G401.6 (cell line): ENCODE results near the gene NPAT.

ENCODE experiments used
- FAIRE-seq: peaks from 2 replicates; lab custom pipeline; 2012; peaks lifted over from hg19 to GRCh38; lab: Jason Lieb, UNC

Gene NPAT

GRCh38 chr11:108222574-108223347 is at the start of gene NPAT, which contains the start of gene ATM:
NPAT (minus strand) TSS chr11:108222638; CDS start chr11:108222536, 102 bp downstream.
ATM (plus strand) TSS chr11:108223067; CDS start chr11:108227625, 4,558 bp downstream.
- peak; percentile 99 for FAIRE-seq

- no peak for FAIRE-seq
These were observed 47.1 kb upstream of the NPAT start for GRCh38 chr11:108269583-108269982.

GRCh38 chr11:108253176-108253575 is 30.7 kb upstream of the NPAT start:
- no peak for FAIRE-seq

GRCh38 chr11:108246885-108247284 is 24.4 kb upstream of the NPAT start:
- FAIRE-seq, result no peak

GRCh38 chr11:108246308-108246707 is 23.9 kb upstream of the NPAT start:
- FAIRE-seq, result no peak

- no peak for FAIRE-seq
These were observed 20.0 kb upstream of the NPAT start for GRCh38 chr11:108242422-108242821.

GRCh38 chr11:108241330-108242037 is 19.0 kb upstream of the NPAT start:
- FAIRE-seq, result no peak

- no peak for FAIRE-seq
These were observed 16.6 kb upstream of the NPAT start for GRCh38 chr11:108239076-108239475.

- no peak for FAIRE-seq
These were observed 14.6 kb upstream of the NPAT start for GRCh38 chr11:108237058-108237481.

GRCh38 chr11:108235633-108236032 is 13.2 kb upstream of the NPAT start:
- FAIRE-seq, result no peak

GRCh38 chr11:108235192-108235591 is 12.8 kb upstream of the NPAT start:
- no peak for FAIRE-seq

GRCh38 chr11:108233277-108233945 is 11.0 kb upstream of the NPAT start:
- no peak for FAIRE-seq

GRCh38 chr11:108228251-108228650 is 5.8 kb upstream of the NPAT start:
- no peak for FAIRE-seq

- no peak for FAIRE-seq
These were observed 3.6 kb upstream of the NPAT start for GRCh38 chr11:108226036-108226435.

- FAIRE-seq, result no peak
These were observed 2.7 kb upstream of the NPAT start for GRCh38 chr11:108224911-108225786.

- FAIRE-seq, result no peak
These were observed 1.9 kb upstream of the NPAT start for GRCh38 chr11:108224366-108224765.

GRCh38 chr11:108223348-108224149 is 1.1 kb upstream of the NPAT start:
- FAIRE-seq, result no peak

GRCh38 chr11:108221911-108222573 is 396 bp downstream of the NPAT start:
- no peak for FAIRE-seq

- FAIRE-seq, result no peak
These were observed 1.1 kb downstream of the NPAT start for GRCh38 chr11:108221371-108221770.

GRCh38 chr11:108220721-108221336 is 1.6 kb downstream of the NPAT start:
- no peak for FAIRE-seq
